ENCODE results near the gene PRPF40A.
A peak's percentile ranks its signal among the peaks of the same experiment; 100 is the strongest.

PRPF40A gene

GRCh38 chr2:152716805-152717227 is 445 bp downstream of the PRPF40A start:
- peak in 1 of 4 experiments; percentile 15 for DNase-seq

DNA sequence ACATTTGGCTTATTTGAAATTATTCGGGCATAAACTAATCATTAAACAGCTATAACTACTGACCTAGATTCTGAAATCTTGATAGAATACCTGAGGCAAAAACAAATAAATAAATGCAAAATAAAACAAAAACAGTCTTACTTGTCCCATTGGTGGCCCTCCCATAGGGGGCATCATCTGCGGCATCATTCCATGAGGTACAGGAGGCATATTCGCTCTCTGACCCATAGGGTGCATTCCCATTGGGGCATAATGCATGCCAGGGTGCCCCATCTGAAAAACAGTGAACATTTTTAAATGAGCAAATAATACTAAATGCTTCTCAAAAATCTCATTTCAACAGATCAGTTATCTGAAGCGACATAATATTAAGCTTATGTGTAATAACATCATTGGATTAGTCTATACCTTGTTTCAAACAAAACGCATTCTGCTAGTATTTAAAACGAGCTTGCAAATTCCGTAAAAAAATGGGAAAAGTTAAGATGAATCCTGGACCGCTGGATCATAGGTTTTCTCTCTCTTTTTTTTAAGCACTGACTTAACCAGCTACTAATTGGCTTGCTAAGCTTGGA is 1.3 kb downstream of the PRPF40A start:
- no peak for DNase-seq

- no peak for DNase-seq
Observed at GRCh38 chr2:152715112-152715511, 2.1 kb downstream of the PRPF40A start.

GRCh38 chr2:152710713-152711112 is 6.5 kb downstream of the PRPF40A start:
- no peak for DNase-seq

GRCh38 chr2:152708742-152709141 is 8.5 kb downstream of the PRPF40A start:
- no peak for DNase-seq

DNA sequence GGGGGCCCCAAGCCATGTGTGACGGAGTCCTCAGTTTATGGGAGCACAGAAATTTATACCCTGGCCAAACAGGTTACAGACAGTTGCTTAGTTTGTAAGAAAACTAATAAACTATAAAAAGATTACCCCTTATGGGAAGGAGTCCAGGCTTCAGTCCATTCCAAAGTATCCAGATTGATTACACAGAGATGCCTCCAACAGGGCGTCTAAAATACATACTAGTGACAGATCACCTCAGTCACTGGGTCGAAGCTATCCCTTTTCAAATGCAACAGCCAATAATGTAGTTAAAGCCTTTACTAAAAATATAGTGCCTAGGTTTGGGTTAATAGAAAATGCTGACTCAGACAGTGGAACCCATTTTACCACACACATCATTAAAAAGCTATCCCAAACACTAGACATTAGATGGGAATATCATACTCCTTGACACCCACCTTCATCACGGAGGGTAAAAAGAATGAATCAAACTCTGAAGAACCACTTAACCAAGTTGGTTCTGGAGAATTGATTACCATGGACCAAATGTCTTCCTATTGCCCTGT is 10.7 kb downstream of the PRPF40A start:
- DNase-seq: no peak

DNA sequence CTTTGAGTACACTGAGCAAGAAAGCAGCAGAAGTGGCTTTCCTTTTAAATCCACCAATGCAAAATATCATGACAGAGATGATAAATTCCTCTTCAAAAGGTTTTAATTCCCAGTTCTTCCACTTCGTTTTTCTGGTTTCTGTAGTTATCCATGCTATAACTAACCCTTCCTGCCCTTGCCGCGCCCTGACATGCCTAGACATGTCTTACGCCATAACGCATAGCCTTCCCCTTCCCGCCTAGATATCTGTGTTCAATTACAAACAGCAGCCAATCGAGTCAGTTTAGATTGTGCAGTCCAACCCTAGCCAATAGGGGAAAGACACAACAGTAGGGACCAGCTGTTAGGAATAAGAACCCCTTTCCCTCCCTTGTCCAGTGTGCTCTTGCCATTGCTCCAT is 16.1 kb downstream of the PRPF40A start:
- DNase-seq: no peak

DNA sequence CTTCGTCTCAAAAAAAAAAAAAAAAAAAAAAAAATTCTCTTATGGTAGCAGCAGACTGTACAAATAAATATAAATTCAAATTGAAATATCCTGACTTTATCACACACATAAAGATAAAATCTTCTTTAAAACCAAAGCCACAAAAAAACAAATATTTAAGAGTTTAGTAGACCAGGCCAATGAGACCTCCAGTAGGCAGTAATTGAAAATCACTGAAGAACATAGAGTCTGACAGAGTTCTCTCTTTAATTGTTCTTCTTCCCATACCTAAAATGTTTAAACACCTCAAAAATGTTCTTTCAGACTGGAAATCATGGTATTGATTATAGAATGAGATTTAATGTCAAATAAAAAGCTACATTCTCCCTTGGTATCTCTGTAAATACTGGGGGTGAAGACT is 20.8 kb downstream of the PRPF40A start:
- DNase-seq: no peak

GRCh38 chr2:152695763-152696162 is 21.5 kb downstream of the PRPF40A start:
- DNase-seq: no peak

- peak in 1 of 4 experiments; percentile 5 for DNase-seq
Observed at GRCh38 chr2:152694161-152694661, 23.1 kb downstream of the PRPF40A start.

- DNase-seq: no peak
Observed at GRCh38 chr2:152693033-152693432, 24.2 kb downstream of the PRPF40A start.

DNA sequence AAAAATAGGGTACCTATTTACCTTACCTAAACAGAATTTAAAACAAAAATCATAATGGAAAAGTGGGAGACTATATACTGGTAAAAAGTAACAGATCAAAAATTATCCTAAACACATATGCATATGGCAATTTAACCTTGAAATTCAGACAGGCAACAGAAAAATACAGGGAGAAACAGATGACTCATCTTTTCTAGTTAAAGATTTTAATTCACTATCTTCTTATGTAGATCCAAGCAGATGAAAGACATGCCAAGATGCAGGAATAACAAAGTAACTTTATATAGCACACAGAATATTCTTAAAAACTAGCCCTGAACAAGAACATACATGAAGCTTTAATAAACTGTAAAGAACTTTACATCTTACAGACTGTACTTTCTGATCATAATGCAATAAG is 30.9 kb downstream of the PRPF40A start:
- DNase-seq: no peak

GRCh38 chr2:152683400-152683799 is 33.9 kb downstream of the PRPF40A start:
- DNase-seq: no peak

DNA sequence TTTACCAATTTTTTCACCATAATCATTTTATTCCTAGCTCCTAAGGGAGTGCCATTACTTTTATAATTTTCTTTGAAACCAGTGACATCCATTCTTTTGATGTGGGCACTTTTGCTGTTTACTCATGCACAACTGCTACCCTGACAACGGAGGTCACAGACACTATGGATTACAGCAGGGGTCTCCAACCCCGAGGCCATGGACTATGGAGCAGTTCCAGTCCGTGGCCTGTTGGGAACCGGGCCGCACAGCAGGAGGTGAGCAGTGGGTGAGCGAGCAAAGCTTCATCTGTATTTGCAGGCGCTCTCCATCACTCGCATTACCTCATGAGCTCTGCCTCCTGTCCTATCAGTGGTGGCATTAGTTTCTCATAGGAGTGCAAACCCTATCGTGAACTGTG is 34.6 kb downstream of the PRPF40A start:
- DNase-seq: no peak

DNA sequence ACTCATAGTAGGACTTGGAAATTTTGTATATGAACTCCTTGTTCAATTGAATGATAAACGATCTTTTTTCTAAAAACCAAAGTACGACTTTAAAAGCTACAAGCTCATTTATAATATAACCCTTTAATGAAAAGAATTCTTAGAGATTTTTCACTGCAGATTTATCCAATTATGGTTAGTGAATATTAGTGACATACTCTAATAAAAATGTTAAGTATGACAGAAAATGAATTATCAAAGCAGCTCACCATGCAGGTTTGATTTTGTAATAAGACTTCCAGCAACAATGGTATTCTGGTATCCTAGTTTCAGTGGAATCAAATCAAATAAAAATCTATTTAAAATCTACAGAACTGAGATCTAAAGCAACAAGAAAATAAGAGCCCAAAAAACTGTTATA is 38.5 kb downstream of the PRPF40A start:
- no peak for DNase-seq

GRCh38 chr2:152676461-152676860 is 40.8 kb downstream of the PRPF40A start:
- no peak for DNase-seq

GRCh38 chr2:152674334-152674733 is 42.9 kb downstream of the PRPF40A start:
- DNase-seq: no peak

GRCh38 chr2:152664725-152665124 is 52.5 kb downstream of the PRPF40A start:
- DNase-seq: no peak

- no peak for DNase-seq
Observed at GRCh38 chr2:152661076-152661475, 56.2 kb downstream of the PRPF40A start.

DNA sequence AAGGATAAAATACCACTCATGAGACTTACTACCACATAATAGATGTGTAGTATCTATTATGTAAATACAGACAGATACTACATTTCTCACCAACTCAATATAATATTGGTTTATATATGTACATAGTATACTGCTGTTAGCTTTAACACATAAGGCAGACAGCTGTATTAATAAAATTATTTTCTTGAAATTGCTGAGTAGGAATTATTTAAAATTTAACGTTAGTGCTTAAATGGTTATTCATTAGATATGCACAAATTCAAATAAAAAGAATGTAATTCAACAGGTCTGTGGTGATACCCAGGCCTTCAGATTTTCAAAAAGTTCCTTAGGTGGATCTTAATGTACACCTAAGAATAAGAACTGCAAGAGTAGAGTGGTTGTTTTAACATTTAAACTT is 59.0 kb downstream of the PRPF40A start:
- no peak for DNase-seq

DNA sequence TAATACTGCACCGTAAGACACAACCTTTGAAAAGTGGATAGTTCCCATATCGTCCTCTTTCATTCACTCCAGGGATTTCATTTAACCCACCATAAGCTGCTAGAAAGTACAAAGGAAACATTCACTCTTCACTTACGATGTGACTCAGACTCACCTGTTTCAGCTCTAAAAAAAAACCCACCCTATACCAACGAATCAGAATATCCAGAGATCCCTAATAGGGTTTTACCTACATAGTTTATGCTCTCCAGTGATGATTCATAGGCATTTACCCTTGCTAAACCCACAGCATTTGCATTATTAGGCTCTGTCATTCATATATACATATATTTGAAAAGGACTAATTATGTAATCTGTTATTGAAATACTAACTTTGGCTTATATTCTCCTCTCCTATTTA is 60.2 kb downstream of the PRPF40A start:
- DNase-seq: no peak

DNA sequence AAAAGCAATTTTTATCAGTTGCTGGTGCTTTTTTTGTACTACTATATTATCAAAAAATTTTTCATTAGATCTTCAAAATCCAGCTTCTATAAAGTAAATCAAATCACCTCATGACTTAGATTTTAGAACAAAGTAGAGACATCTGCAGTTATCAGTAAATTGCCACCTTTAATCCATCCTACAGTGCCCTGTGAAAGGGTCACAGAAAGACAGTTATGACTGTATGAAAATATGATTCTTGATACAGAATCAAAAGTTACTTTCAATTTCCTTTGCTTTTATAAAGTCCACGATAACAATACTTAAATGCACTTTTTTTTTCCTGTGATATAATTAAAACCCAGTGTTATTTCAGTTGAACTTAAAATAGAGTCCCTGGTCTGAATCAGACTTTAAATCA is 61.4 kb downstream of the PRPF40A start:
- no peak for DNase-seq

- DNase-seq: no peak
Observed at GRCh38 chr2:152651834-152652233, 65.4 kb downstream of the PRPF40A start.

GRCh38 chr2:152650768-152651371 is 66.4 kb downstream of the PRPF40A start:
- DNase-seq: no peak

DNA sequence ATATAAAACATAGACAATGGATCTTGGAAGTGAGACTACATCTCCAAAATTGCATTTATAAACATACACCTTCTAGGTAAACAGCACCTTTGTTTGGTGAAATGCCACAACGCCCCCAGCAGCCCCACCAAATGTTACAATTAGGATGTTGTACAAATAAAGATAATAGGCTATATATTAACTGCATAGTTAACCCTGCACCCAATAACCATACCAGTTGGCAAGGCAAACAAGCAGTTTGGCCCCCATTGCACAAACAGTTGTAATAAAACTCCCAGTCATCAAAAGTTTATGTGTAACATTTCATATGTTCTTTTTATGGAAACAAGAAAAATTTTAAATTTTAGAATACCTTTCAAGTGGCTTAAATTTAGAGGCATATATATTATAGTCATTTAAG is 67.3 kb downstream of the PRPF40A start:
- DNase-seq: no peak
